NCI-H1417 (cell line): ENCODE data around the gene ZBTB37.
"Not testable (repeated sequence)": the region's sequence is repeated elsewhere in the genome, so short reads cannot be mapped to it uniquely, and the experiment has no call there.

Experiments
- DNase-seq, 3 experiments: peaks; one replicate each; lab custom pipeline; 2025; lab: John Stamatoyannopoulos, UW

ZBTB37 gene

GRCh38 chr1:173868266-173869020 lies at the start of gene ZBTB37:
Gene ZBTB37, plus strand, starts transcription at chr1:173868380. Its CDS starts 1,846 bp downstream, at chr1:173870226.
- peak; percentile 94 to 96 (median 94) for DNase-seq

DNA sequence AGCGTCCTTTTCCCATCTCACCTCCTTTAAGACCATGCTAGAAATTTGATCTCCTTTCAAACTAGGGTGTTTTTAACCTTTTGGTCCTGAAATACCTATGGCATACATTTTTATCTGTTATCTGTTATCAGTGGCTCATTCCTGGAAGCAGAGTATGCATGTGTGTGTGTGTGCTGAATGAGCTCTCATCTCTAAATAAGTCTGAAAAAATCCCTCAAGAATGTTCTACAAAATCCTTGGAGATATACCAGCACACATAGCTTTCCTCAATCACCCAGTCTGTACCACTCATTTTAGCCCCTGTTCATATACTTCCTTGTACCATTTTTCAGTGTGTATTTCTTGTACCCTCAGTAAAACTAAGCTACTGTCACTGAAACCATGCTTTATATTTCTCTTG lies 49.7 kb upstream of the ZBTB37 start:
- DNase-seq: no peak

- no peak for DNase-seq
Measured at GRCh38 chr1:173821680-173822079, 46.5 kb upstream of the ZBTB37 start.

GRCh38 chr1:173823781-173824314 lies 44.3 kb upstream of the ZBTB37 start:
- DNase-seq: peak in 2 of 3 experiments; percentile 40 to 56

GRCh38 chr1:173824315-173825081 lies 43.7 kb upstream of the ZBTB37 start, which contains the start of the genes CENPL and DARS2:
Gene CENPL, minus strand, starts transcription at chr1:173824883. Its CDS starts 13,584 bp downstream, at chr1:173811299.
Gene DARS2, plus strand, starts transcription at chr1:173824673. Its CDS starts 557 bp downstream, at chr1:173825230.
- peak; percentile 98 to 100 (median 99) for DNase-seq

- DNase-seq: no peak
Measured at GRCh38 chr1:173827611-173828010, 40.6 kb upstream of the ZBTB37 start.

DNA sequence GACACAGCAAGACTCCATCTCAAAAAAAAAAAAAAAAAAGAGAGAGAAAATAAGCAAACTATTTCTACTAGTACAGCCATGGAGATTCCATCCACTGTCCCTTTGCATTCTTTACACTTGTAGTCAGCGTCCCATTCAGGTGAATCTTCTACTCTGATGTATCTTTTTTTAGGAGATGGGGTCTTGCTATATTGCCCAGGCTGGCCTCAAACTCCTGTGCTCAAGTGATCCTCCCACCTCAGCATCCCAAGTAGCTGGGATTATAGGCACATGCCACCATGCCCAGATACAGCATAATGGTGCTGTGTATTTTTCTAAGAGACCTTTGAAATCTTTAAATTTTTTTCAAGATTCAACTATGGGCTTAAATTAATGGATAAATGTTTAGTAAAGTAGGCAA lies 35.4 kb upstream of the ZBTB37 start:
- DNase-seq: no peak

DNA sequence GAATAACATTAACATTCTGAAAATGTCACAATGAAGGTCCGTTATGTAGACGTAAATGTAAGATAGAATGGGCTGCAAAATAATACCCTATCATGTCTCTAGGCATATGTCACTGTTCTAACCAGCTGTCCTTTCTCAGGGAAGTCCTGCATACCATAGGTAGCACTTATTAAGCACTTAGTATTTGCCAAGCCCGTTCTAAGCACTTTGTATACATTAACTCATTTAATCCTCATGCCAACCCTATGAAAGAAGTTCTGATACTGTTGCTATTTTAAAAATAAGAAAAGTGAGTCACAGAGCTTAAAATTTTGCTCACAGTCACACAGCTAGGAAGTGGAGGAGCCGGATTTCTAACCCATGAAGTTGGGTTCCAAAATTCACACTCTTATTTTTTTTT lies 16.1 kb upstream of the ZBTB37 start:
- no peak for DNase-seq

GRCh38 chr1:173853074-173853473 lies 15.1 kb upstream of the ZBTB37 start:
- no peak for DNase-seq

DNA sequence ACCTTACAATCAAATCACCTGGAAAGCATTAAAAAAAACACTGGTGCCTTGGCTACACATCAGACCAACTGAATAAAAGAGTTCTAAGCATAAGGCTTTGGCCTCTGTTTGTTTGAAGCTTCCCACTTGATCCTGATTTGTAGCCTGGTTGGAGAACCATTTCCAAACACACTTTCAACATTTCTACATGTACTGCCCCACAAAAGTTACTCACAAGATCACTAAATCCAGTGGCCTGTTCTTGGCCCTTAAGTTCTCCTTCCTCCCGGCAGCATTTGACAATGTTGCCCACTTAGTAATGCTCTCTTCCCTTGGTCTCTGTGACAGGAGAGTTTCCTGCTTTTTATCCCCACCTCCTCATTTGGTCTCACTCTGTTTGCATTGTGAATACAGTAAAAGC lies 12.2 kb upstream of the ZBTB37 start:
- DNase-seq: no peak

DNA sequence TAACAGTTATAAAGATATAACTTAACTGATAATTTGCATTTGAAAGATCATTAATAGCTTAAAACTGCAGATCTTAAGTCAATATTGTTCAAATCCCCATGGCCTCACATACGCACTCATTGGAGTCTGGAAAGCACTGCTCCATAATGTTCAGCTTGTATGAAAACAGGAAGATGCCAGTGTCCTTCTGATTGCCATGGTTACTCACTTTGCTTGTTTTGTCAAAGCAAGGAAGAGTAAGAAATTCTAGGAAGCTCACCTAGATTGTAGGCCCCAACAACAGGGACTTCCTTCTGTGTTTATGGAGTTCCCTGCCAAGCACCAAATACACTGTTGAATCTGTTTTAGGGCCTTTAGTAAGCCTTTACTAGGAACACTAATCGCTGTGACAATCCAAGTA lies 11.3 kb upstream of the ZBTB37 start:
- DNase-seq: no peak

GRCh38 chr1:173857363-173857917 lies 10.7 kb upstream of the ZBTB37 start:
- no peak for DNase-seq

- DNase-seq: not testable (repeated sequence)
Measured at GRCh38 chr1:173859547-173859946, 8.6 kb upstream of the ZBTB37 start.

DNA sequence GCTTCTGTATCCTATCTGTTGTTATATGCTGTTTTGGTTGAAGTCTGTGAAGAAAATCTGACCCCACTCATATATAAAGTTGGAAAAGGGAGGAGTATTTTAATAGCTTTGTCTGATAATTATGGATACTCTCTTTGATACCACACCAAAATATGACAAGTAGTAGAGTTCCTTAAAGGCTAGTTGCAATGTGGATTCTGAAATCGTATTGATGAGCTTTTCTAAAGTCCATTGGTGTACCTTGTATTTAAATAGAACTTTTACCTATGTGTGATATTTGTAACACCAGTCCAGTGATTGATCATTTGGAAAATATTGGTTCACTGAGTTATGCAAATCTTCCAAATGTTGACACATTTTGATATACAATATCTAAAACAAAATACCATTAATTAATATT lies 8.1 kb upstream of the ZBTB37 start:
- DNase-seq: no peak

- no peak for DNase-seq
Measured at GRCh38 chr1:173861731-173862145, 6.4 kb upstream of the ZBTB37 start.

GRCh38 chr1:173862146-173862768 lies 5.9 kb upstream of the ZBTB37 start:
- not testable (repeated sequence) for DNase-seq

DNA sequence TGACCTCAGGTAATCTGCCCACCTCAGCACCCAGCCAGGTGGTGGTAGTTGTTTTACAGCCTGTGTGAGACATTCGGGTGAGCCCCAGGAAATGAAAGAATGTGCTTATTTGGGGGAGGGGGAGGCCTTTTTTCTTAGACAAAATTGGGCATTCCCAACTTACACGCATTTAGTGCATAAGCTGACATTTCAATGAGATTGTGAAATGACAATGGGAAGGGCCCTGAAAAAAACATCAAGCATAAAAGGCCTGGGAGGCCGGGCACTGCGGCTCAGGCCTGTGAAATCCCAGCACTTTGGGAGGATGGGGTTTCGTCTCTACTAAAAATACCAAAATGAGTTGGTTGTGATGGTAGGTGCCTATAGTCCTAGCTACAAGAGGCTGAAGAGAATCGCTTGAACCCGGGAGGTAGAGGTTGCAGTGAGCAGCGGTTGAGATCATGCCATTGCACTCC lies 5.4 kb upstream of the ZBTB37 start:
- no peak for DNase-seq

DNA sequence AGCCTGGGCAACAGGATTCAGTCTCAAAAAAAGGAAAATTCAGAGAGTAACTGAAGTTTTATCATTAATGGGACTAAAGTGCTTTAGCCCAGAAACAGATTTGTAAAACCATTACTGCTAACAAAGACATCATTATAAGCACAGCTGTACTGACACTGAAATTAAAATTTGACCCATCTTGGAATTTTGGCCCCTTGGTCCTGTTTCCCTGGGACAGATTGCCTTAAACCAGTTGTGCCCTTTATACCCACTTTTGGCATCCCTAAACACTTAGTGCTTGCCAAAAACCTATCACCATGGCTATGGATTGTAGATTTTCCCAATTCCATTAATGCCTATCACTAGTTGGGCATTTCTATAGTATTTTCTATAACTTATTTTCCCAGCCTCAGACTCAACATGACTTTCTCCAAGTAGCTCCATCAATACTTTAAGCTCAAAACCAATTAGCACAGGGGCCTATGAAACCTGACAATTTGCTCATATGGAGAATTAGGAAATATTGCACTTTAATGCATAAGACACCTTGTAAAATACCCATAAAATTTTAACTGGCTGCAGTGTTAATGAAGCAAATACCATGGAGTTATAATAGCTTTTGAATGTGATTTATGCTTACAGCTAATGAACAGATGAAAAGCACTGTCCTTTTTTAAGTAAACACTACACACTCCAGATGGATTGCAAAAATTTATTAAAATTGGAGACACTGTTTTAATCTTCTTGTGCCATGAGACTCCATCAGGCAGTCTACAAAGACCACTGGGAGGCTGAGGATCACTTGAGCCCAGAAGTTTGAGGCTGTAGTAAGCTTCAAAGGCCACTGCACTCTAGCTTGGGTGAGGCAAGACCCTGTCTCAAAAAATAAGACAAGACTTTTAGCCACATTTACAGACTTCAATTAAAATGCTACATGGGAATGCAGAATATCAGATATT lies 4.7 kb upstream of the ZBTB37 start:
- DNase-seq: no peak

- DNase-seq: no peak
Measured at GRCh38 chr1:173864179-173864867, 3.9 kb upstream of the ZBTB37 start.
